Measurements from ENCODE around the gene FUT6.

- TF ChIP-seq CTCF (conservative IDR thresholded peaks at IDR 0.05; ENCODE audit: low read length), result no peak
- no peak for TF ChIP-seq EZH2phosphoT487 (IDR thresholded peaks at IDR 0.05; ENCODE audit: borderline replicate concordance)
These were observed 11.8 kb upstream of the FUT6 start, which contains the start of gene FUT3 for GRCh38 chr19:5851302-5851701.

Data from Loucy (cell line).